HG02884 (cell line): Measurements from ENCODE around the gene SLC25A21.
"Not testable (repeated sequence)": the region's sequence is repeated elsewhere in the genome, so short reads cannot be mapped to it uniquely, and the experiment has no call there.

Source experiments
- ATAC-seq: cut with Tn5 transposase; IDR thresholded peaks from one replicate; pipeline ENCODE4 v1.9.1; 2021; ENCODE audit warnings: mild to moderate bottlenecking, moderate library complexity; ENCODE audit not compliant: unreplicated experiment

The SLC25A21 gene

GRCh38 chr14:36726128-36726527 is 446.3 kb downstream of the SLC25A21 start:
- no peak for ATAC-seq

DNA sequence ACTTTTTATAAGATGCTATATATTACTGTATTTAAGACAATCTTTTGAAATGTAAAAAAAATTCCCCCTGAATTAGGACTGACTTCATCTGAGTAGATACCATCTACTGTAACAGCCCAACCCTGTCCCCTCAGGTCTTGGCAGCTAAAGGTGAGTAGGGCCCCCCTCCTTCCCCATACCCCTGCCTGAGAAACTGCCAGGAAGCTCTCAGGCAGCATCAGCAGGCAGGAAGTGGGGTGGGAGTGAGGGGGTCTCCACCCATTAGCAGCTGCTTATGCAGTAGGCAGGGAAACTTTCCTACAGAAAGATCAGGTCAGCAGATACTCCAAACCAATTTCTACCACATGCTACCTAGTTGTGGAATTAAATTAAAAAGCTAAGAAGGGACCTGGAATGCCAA is 448.2 kb downstream of the SLC25A21 start:
- no peak for ATAC-seq

DNA sequence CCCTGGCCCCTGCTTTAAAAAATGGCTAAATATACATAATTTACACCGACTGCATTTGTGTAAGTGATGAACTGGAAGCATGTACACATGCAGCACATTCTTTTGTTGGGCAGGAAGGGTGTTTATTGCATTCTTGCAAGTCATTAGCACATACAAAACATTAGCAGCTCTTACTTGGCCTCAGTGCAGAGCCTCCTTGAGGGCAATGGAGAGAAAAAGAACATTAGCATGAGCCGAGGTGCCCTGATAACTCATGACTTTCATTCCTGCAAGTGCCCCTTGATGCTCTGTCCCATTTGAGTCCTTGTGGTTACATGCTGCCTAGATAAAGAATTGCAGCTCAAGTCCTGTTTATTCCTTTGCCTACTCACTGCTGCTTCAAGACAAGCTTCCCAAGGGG is 448.9 kb downstream of the SLC25A21 start:
- ATAC-seq, result no peak

GRCh38 chr14:36721877-36722276 is 450.5 kb downstream of the SLC25A21 start:
- ATAC-seq, result no peak

DNA sequence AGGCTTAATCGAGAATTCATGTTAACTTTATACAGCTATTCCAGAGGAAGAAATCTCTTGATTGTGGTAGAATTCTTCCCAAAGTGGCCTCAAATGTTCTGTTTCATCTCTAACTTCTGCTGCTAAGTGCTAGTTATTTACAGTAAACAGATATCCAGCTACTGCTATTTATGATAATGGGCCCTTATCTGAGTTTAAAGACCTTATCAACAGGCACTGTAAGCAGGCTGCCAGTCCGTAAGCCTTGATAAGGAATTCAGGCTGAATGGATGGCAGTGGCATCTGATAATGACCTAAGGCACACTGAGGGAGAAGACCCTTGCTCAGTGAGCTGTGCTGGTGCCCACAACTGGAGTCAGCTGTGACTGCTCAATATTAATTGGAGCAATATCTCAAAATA is 451.7 kb downstream of the SLC25A21 start:
- no peak for ATAC-seq

GRCh38 chr14:36719823-36720222 is 452.6 kb downstream of the SLC25A21 start:
- ATAC-seq, result no peak

- no peak for ATAC-seq
These were observed 454.2 kb downstream of the SLC25A21 start for GRCh38 chr14:36718216-36718615.

- no peak for ATAC-seq
These were observed 455.0 kb downstream of the SLC25A21 start for GRCh38 chr14:36717363-36717762.

DNA sequence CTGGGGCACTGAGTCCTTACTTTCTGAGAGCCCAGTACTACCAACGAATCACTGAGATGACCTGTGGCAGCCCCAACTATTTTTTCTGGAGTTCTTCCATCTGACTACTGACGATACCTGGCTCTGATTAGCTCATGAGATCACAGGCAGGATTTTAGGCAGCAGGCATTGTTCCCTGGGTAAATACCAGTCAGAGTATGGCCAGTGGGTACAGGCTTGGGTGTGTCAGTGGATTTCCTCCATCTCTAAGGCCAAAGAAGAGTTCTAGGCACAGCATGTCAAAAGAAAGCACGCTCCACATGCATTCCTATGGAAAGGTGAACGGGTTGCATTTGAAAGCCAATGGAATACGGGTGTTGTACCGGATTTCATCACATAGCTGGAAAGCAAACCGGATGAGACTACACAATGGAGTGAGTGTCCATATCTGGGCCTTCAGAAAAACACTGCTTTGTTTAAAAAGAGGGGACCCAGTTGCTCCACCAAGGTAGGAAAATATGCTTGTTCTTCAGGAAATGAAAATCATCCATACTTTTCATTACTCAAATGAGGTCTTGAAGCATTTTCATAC is 455.7 kb downstream of the SLC25A21 start:
- ATAC-seq, result no peak

DNA sequence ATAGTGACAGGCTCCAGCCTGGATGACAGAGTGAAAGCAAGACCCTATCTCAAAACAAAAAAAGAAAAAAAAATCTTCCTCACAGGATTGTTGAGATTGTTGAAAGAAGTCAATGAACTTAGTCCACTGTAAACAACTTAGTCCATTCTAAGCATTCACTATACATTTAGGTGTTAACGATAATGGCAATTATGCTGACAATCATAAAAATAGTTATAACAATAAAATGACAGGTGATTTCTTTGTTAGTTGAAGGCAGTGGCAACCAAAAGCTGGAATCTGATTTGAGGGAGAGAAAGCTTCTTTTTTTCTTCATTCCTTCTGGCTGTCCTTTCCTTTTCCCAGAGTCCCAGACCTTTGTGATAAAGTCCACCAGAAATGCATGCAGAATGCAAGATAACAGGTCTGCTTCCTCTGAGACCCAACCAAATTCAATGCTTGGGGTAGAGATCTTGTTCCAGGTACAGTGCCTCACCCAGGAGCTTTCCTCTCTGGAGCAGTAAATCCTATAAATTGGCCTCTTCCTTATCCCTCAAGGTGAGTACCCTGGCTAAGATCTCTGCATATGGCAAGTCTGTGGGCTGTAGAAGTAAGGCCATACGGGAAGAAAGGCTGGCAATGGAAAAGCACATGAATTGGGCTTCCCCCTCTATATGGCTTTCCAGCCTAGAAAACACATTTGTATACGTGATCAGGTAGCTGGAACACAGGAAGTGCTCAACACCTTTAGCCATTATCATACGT is 458.3 kb downstream of the SLC25A21 start:
- ATAC-seq, result no peak

GRCh38 chr14:36707570-36707969 is 464.8 kb downstream of the SLC25A21 start:
- no peak for ATAC-seq

- ATAC-seq, result no peak
These were observed 469.9 kb downstream of the SLC25A21 start for GRCh38 chr14:36702474-36702873.

GRCh38 chr14:36701132-36701531 is 471.3 kb downstream of the SLC25A21 start:
- ATAC-seq, result no peak

- no peak for ATAC-seq
These were observed 471.8 kb downstream of the SLC25A21 start for GRCh38 chr14:36700651-36701050.

DNA sequence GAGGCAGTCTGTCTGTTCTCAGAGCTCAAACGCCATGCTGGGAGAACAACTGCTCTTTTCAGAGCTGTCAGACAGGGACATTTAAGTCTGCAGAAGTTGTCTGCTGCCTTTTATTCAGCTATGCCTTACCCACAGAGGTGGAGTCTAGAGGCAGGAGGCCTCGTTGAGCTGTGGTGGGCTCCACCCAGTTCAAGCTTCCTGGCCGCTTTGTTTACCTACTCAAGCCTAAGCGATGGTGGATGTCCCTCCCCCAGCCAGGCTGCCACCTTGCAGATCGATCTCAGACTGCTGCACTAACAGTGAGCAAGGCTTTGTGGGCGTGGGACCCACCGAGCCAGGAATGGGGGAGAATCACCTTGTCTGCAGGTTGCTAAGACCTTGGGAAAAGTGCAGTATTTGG is 473.0 kb downstream of the SLC25A21 start:
- ATAC-seq, result not testable (repeated sequence)

DNA sequence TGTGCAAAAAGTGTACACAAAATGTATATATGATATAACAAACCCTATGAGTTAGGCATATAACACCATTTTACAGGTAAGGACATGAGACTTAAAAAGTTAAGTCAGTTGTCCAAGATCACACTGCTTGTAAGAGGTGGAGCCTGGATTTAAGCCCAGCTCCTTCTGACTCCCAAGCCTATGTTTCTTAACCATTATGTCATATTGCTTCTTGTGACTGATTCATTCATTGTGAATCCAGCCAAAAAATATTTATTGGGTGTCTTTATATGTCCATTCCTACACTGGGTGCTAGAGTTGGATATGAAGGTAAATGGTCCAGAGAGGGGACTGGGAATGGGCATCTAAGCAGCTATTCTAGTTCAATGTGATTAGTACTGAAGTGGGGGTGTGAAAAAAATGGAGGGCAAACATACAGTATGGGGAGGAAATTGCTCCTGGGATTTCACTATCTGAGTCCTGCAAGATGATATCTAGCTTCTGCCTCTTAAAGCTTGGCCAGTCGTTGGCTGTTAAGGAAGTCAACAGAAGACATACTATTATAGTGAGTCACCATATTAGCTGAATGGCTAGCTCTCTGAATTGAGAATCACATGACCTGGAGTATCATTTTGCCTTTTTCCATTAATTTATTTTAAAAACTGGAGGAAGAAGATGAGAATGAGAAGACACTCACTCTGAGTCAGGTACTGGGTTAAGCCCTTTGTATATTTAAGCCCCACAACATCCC is 481.9 kb downstream of the SLC25A21 start:
- ATAC-seq, result no peak

DNA sequence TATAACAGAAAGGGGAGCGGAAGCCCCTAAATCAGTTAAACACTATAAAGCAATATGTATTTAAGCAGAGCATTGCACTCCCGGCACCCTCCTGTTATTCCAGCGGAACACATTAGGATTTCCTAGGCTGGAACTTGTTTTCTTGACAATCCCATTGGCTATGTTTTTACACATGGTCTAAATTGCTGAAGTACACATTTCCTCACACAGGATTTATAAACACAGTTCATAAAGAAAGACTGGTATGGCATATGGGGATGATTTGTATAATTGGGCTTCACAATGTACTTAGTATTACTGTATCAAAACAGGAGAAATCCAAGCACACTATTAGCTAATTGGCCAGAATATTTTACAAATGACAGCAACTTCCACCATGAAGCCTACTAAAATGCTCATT is 487.5 kb downstream of the SLC25A21 start:
- no peak for ATAC-seq

GRCh38 chr14:36683083-36683724 is 489.2 kb downstream of the SLC25A21 start:
- no peak for ATAC-seq

GRCh38 chr14:36682338-36682737 is 490.1 kb downstream of the SLC25A21 start:
- no peak for ATAC-seq

DNA sequence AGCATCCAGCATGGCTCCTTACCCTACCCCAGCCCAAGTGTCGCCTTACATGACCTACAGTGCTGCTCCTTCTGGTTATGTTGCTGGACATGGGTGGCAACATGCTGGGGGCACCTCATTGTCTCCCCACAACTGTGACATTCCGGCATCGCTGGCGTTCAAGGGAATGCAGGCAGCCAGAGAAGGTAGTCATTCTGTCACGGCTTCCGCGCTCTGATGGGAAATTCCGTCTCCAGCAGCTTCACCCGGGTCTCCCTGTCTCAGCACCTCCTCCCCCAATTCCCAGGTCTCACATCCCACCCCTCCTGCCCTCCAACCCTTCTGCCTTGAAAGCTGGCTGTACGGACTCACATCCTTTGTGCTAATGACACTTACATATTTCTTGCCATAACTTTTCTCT is 496.2 kb downstream of the SLC25A21 start:
- no peak for ATAC-seq

GRCh38 chr14:36675581-36675980 is 496.8 kb downstream of the SLC25A21 start:
- ATAC-seq, result no peak

DNA sequence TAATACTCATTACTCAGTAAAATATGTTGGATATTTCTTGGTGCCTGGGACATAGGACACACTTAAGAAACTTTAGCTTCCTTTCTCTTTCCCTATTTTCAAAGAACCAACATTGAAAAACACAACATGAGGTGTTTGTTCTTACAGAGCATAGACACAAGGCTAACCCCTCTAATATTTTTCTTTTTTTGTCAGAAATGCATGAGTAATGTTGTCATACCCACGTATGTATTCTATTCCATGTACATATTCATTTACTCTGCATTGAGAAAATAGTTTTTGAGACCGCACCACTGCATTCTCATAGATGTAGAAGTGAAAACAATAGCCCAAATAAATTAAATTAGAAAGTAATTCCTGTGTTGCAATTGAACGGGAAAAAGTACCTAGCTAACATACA is 497.7 kb downstream of the SLC25A21 start:
- no peak for ATAC-seq
